ENCODE results near the gene CAPN14. TPM values are rescaled to one million over a fixed set of nuclear protein-coding genes. Genes with fewer than 3 reads are reported as not detected.

Gene CAPN14
- total RNA-seq, 1 experiment from 2014 or later = 0.23 TPM

- H3K4me3 Mint-ChIP-seq (ENCODE audit: unreplicated experiment) = peak overlapping the region; percentile 53
- TF ChIP-seq CTCF (IDR thresholded peaks at IDR 0.05; ENCODE audit: insufficient read depth in 1 of 2, low read depth in 1 of 2, low read length in 1 of 2, severe bottlenecking in 1 of 2, unreplicated experiment in 1 of 2) = no peak
- H3K4me3 ChIP-seq (ENCODE audit: low read depth, low read length) = no peak overlapping the region
- no peaks in the 10 kb centered on the region for H3K36me3 ChIP-seq (ENCODE audit: control insufficient read depth, insufficient read depth, low read length)
- CTCF ChIA-PET = interaction anchor here (0.6 to 1.2 kb wide), 3 partner anchors 33 to 269 kb away, joined by 3 to 5 read pairs (median 4); no protein-coding TSS in a partner anchor
- intact Hi-C loops (cut with micrococcal nuclease; ENCODE audit: unreplicated experiment) = no loop called here
- no peaks in the 10 kb centered on the region for H3K36me3 Mint-ChIP-seq (ENCODE audit: insufficient read depth, unreplicated experiment)
- DNase-seq = no peak
- no peaks in the 10 kb centered on the region for H3K9me3 ChIP-seq
- H3K27me3 Mint-ChIP-seq (ENCODE audit: insufficient read depth, unreplicated experiment) = peaks cover 28% of the 10 kb centered on the region
- H3K27me3 ChIP-seq (replicated peaks; ENCODE audit: control insufficient read depth, insufficient read depth, low read length) = peaks cover 4% of the 10 kb centered on the region
- POLR2A ChIA-PET = no interaction called here
- no peaks in the 10 kb centered on the region for H3K9me3 Mint-ChIP-seq (ENCODE audit: unreplicated experiment)
- H3K4me1 Mint-ChIP-seq (ENCODE audit: low read depth, unreplicated experiment) = no peaks in the 10 kb centered on the region
- H3K27ac Mint-ChIP-seq (ENCODE audit: unreplicated experiment) = no peak overlapping the region
- BruUV-seq (replicated peaks) = no TSS peak
- H3K4me1 ChIP-seq = no peaks in the 10 kb centered on the region
These were observed 79.9 kb downstream of the CAPN14 start for GRCh38 chr2:31137211-31138036.

GRCh38 chr2:31136732-31137131 lies 80.6 kb downstream of the CAPN14 start:
- intact Hi-C loops (cut with micrococcal nuclease; ENCODE audit: unreplicated experiment) = no loop called here
- no peaks in the 10 kb centered on the region for H3K4me1 Mint-ChIP-seq (ENCODE audit: low read depth, unreplicated experiment)
- H3K27ac Mint-ChIP-seq (ENCODE audit: unreplicated experiment) = no peak overlapping the region
- H3K36me3 Mint-ChIP-seq (ENCODE audit: insufficient read depth, unreplicated experiment) = no peaks in the 10 kb centered on the region
- no peaks in the 10 kb centered on the region for H3K9me3 ChIP-seq
- no peaks in the 10 kb centered on the region for H3K4me1 ChIP-seq
- CTCF ChIA-PET = no interaction called here
- no peak overlapping the region for H3K4me3 ChIP-seq (ENCODE audit: low read depth, low read length)
- no peaks in the 10 kb centered on the region for H3K36me3 ChIP-seq (ENCODE audit: control insufficient read depth, insufficient read depth, low read length)
- DNase-seq = no peak
- TF ChIP-seq CTCF (IDR thresholded peaks at IDR 0.05; ENCODE audit: insufficient read depth in 1 of 2, low read depth in 1 of 2, low read length in 1 of 2, severe bottlenecking in 1 of 2, unreplicated experiment in 1 of 2) = no peak
- POLR2A ChIA-PET = no interaction called here
- no TSS peak for BruUV-seq (replicated peaks)
- no peak overlapping the region for H3K4me3 Mint-ChIP-seq (ENCODE audit: unreplicated experiment)
- no peaks in the 10 kb centered on the region for H3K9me3 Mint-ChIP-seq (ENCODE audit: unreplicated experiment)
- peaks cover 21% of the 10 kb centered on the region for H3K27me3 Mint-ChIP-seq (ENCODE audit: insufficient read depth, unreplicated experiment)
- H3K27me3 ChIP-seq (replicated peaks; ENCODE audit: control insufficient read depth, insufficient read depth, low read length) = peaks cover 4% of the 10 kb centered on the region

- no peaks in the 10 kb centered on the region for H3K9me3 Mint-ChIP-seq (ENCODE audit: unreplicated experiment)
- no peaks in the 10 kb centered on the region for H3K4me1 ChIP-seq
- ChIA-PET POLR2A (no interaction called here), CTCF (no interaction called here)
- H3K9me3 ChIP-seq = no peaks in the 10 kb centered on the region
- intact Hi-C loops (cut with micrococcal nuclease; ENCODE audit: unreplicated experiment) = no loop called here
- peaks cover 4% of the 10 kb centered on the region for H3K27me3 ChIP-seq (replicated peaks; ENCODE audit: control insufficient read depth, insufficient read depth, low read length)
- H3K27ac Mint-ChIP-seq (ENCODE audit: unreplicated experiment) = no peak overlapping the region
- TF ChIP-seq CTCF (IDR thresholded peaks at IDR 0.05; ENCODE audit: insufficient read depth in 1 of 2, low read depth in 1 of 2, low read length in 1 of 2, severe bottlenecking in 1 of 2, unreplicated experiment in 1 of 2) = no peak
- H3K27me3 Mint-ChIP-seq (ENCODE audit: insufficient read depth, unreplicated experiment) = peaks cover 22% of the 10 kb centered on the region
- H3K4me3 ChIP-seq (ENCODE audit: low read depth, low read length) = no peak overlapping the region
- no TSS peak for BruUV-seq (replicated peaks)
- H3K4me1 Mint-ChIP-seq (ENCODE audit: low read depth, unreplicated experiment) = no peaks in the 10 kb centered on the region
- DNase-seq = no peak
- no peak overlapping the region for H3K4me3 Mint-ChIP-seq (ENCODE audit: unreplicated experiment)
- H3K36me3 ChIP-seq (ENCODE audit: control insufficient read depth, insufficient read depth, low read length) = no peaks in the 10 kb centered on the region
- no peaks in the 10 kb centered on the region for H3K36me3 Mint-ChIP-seq (ENCODE audit: insufficient read depth, unreplicated experiment)
These were observed 81.3 kb downstream of the CAPN14 start for GRCh38 chr2:31136000-31136399.
